K562 (cell line): ENCODE measurements around the gene ANKRD44. TPM values are rescaled to one million over a fixed set of nuclear protein-coding genes. Genes with fewer than 3 reads are reported as not detected.
"Not testable (repeated sequence)": the region's sequence is repeated elsewhere in the genome, so short reads cannot be mapped to it uniquely, and the experiment has no call there.

Experiments used
- ATAC-seq: fragments of 200-7000 bp; cut with Tn5 transposase; 3 replicates; pipeline ENCODE4 v1.9.1; 2020; ENCODE audit warnings: moderate library complexity
- BruUV-seq: library from RNA; stranded (reverse); fragments of 400-500 nt; replicated peaks from 2 replicates; lab custom pipeline; 2021; lab: Mats Ljungman, UMichigan
- CTCF ChIA-PET: fragments of 300-600 bp; formaldehyde crosslinking; extraction: SDS; loops from one replicate; lab custom pipeline; 2021; ENCODE audit warnings: low intra/inter-chr PET ratio; lab: Yijun Ruan, JAX
- POLR2A ChIA-PET: fragments of 300-600, 350-650 bp; sonication (Branson Sonifier 250); formaldehyde crosslinking; extraction: SDS; loops from one replicate; lab custom pipeline; 2021; ENCODE audit warnings: antibody characterized with exemption, inconsistent platforms; lab: Yijun Ruan, JAX
- DNase-seq, 4 experiments: peaks; one replicate each; pipeline versions ENCODE4 v3.0.0 to v3.0.0-alpha.2; 2011 to 2018; ENCODE audit warnings: low spot score in 3 of 4, mixed read lengths in 3 of 4; ENCODE audit errors: extremely low read depth in 1 of 4
- FAIRE-seq: peaks from 2 replicates; lab custom pipeline; 2011; peaks lifted over from hg19 to GRCh38; lab: Jason Lieb, UNC
- H2AFZ ChIP-seq: 2 replicates; pipeline ENCODE4 v1.6.0; 2011; ENCODE audit warnings: low read depth, low read length, control low read depth, inconsistent platforms
- H3K27ac ChIP-seq: fragments of 200-600 bp; 3 replicates; pipeline ENCODE4 v1.8.0; 2011; ENCODE audit warnings: low read depth, mild to moderate bottlenecking, control low read depth, inconsistent platforms, low read length, moderate library complexity, mixed read lengths; ENCODE audit errors: extremely low read depth
- H3K27me3 ChIP-seq, 2 experiments: fragments of 300-600 bp in 1 of 2; 2 replicates in 1 of 2; 3 replicates in 1 of 2; pipeline versions ENCODE4 v1.6.0 to v1.8.0; 2011; ENCODE audit warnings: inconsistent platforms in 2 of 2, low read length in 2 of 2, mild to moderate bottlenecking in 1 of 2, mixed read lengths in 1 of 2, moderate library complexity in 1 of 2; ENCODE audit not compliant: control insufficient read depth in 2 of 2, insufficient read depth in 2 of 2
- H3K36me3 ChIP-seq: fragments of 300-600 bp; 3 replicates; pipeline ENCODE4 v1.8.0; 2011; ENCODE audit warnings: mild to moderate bottlenecking, low read length, inconsistent platforms; ENCODE audit not compliant: control insufficient read depth, insufficient read depth
- H3K4me1 ChIP-seq, 2 experiments: fragments of 200-600 bp in 1 of 2; replicated peaks in 1 of 2; 2 replicates in 1 of 2; 3 replicates in 1 of 2; pipeline versions ENCODE4 v1.5.1 to v1.8.0; 2011; ENCODE audit warnings: inconsistent platforms in 2 of 2, low read length in 2 of 2, mild to moderate bottlenecking in 1 of 2, mixed read lengths in 1 of 2, moderate library complexity in 1 of 2; ENCODE audit not compliant: control insufficient read depth in 2 of 2, insufficient read depth in 2 of 2
- H3K4me2 ChIP-seq: 2 replicates; pipeline ENCODE4 v1.6.1; 2011; ENCODE audit warnings: low read length, control low read depth, inconsistent platforms, mixed read lengths; ENCODE audit not compliant: insufficient read depth
- H3K4me3 ChIP-seq: fragments of 200-600 bp; sonication (generic), shearing (Covaris generic); 2 replicates; pipeline ENCODE4 v1.5.1; 2016; ENCODE audit warnings: control low read depth, inconsistent platforms
- H3K79me2 ChIP-seq: fragments of 200-600 bp; 3 replicates; pipeline ENCODE4 v1.8.0; 2011; ENCODE audit warnings: low read length, inconsistent platforms; ENCODE audit not compliant: control insufficient read depth, insufficient read depth
- H3K9ac ChIP-seq, 2 experiments: 2 replicates each; pipeline versions ENCODE4 v1.6.0 to v1.6.1; 2011; ENCODE audit warnings: low read depth in 2 of 2, low read length in 2 of 2, control low read depth in 1 of 2, inconsistent platforms in 1 of 2, mild to moderate bottlenecking in 1 of 2, mixed read lengths in 1 of 2; ENCODE audit not compliant: insufficient read depth in 1 of 2
- H3K9me1 ChIP-seq: one replicate; pipeline ENCODE4 v1.6.0; 2011; ENCODE audit warnings: inconsistent platforms, mild to moderate bottlenecking, low read length, moderate library complexity; ENCODE audit not compliant: control insufficient read depth, insufficient read depth
- H3K9me3 ChIP-seq: replicated peaks from 2 replicates; pipeline ENCODE4 v1.5.1; 2011; ENCODE audit warnings: low read depth, low read length, inconsistent platforms; ENCODE audit not compliant: control insufficient read depth, insufficient read depth
- H4K20me1 ChIP-seq: replicated peaks from 2 replicates; pipeline ENCODE4 v1.6.1; 2011; ENCODE audit warnings: low read length, inconsistent platforms, mixed read lengths; ENCODE audit not compliant: control insufficient read depth, insufficient read depth
- POLR2A ChIP-seq: fragments of 450-650 bp; conservative IDR thresholded peaks from 2 replicates; pipeline ENCODE4 v1.6.1; 2016
- POLR3A ChIP-seq: IDR thresholded peaks from 2 replicates; pipeline ENCODE4 v1.6.1; 2011; ENCODE audit warnings: borderline replicate concordance, mild to moderate bottlenecking, moderate library complexity; ENCODE audit not compliant: insufficient read length, insufficient read depth; ENCODE audit errors: extremely low read depth
- WGBS: fragments of 100-300 bp; shearing (Covaris generic); methylation state at CpG from one replicate; pipeline ENCODE4 v1.1.6; 2016; ENCODE audit warnings: low coverage, mixed read lengths; ENCODE audit not compliant: insufficient coverage; ENCODE audit errors: missing lambda C conversion rate; 5-methylcytosine and 5-hydroxymethylcytosine counted together
- in situ Hi-C: fragments of 300-500 bp; cut with MboI; formaldehyde crosslinking; loops from 4 replicates; pipeline ENCODE4 v1.15.0; 2018; ENCODE audit warnings: inconsistent platforms, mixed read lengths
- intact Hi-C: fragments of 100-400 bp; cut with micrococcal nuclease; formaldehyde crosslinking; loops from 2 replicates; pipeline ENCODE4 v1.14.2; 2022
- polyA plus RNA-seq, 8 experiments: library from polyadenylated mRNA; depleted of rRNA in 4 of 8; stranded (reverse) in 5 of 8; unstranded in 3 of 8; fragments of >200 nt; fragmentation: Nextera tagmentation in 2 of 8; fragmentation: Illumina TruSeq in 1 of 8; extraction: Ambion mirVana in 2 of 8; extraction: Trizol in 1 of 8; gene quantifications; 2 replicates each; pipeline versions ENCODE4 v1.2.1 to v1.2.3, GENCODE V29; 2011 to 2014; ENCODE audit warnings: inconsistent platforms in 1 of 8, missing spikeins in 1 of 8
- total RNA-seq, 7 experiments: library from RNA; depleted of rRNA in 6 of 7; stranded (reverse); fragments of >200 nt in 6 of 7; fragmentation: Illumina TruSeq in 2 of 7; extraction: Trizol in 2 of 7; gene quantifications; 2 replicates each; pipeline versions ENCODE4 v1.2.1 to v1.2.3, GENCODE V29; 2011 to 2021; ENCODE audit warnings: low replicate concordance in 1 of 7

Gene ANKRD44
- total and polyA plus RNA-seq, 9 of the 15 experiments (the other 6 are each of a cell fraction or from before 2014, with no cell fraction given) = 0.03 to 0.64 (median 0.07) TPM; not detected in 3

DNA sequence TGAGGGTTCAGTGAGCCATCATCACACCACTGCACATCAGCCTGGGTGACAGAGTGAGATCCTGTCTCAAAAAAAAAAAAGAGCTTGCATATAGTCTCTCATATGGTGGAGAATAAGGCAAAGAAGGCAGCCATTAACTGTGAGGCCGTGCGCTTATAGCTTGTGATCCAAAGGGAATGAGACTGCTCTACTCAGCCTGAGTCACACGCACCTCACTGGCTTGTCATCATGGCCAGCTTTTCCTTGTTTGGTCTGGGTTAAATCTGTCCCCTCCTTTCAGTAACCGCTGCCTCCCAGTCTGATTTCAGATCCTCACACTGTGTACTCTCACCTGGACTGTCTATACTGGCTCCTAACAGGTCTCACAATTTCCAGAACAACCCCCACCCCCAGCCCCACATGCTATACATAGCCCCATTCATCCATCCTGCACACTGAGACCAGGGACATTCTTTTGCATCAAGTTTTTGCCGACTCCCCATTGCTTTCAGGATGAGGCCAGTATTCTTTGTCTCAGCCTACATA is 35.3 kb upstream of the ANKRD44 start:
- 0% methylated on average over 4 of the region's 5 CpGs for WGBS
- no peaks in the 10 kb centered on the region for H3K9me3 ChIP-seq
- H3K9me1 ChIP-seq = no peaks in the 10 kb centered on the region
- no peak overlapping the region for H3K27ac ChIP-seq
- no peak for FAIRE-seq
- H3K36me3 ChIP-seq = no peaks in the 10 kb centered on the region
- ATAC-seq = no peak
- no peak overlapping the region for H2AFZ ChIP-seq
- H3K4me1 ChIP-seq = no peaks in the 10 kb centered on the region
- H4K20me1 ChIP-seq = no peaks in the 10 kb centered on the region
- intact Hi-C loops = no loop called here
- ChIA-PET POLR2A (interaction anchor here (0.7 kb wide), 1 partner anchor 14 kb away, joined by 3 read pairs; no protein-coding TSS in a partner anchor), CTCF (no interaction called here)
- no peak for DNase-seq
- BruUV-seq = no TSS peak
- H3K79me2 ChIP-seq = no peaks in the 10 kb centered on the region
- H3K4me2 ChIP-seq = no peak overlapping the region
- H3K27me3 ChIP-seq = peaks cover 3 to 5% of the 10 kb centered on the region in 2 experiments; a peak in 2 of 5 replicates
- in situ Hi-C loops = no loop called here
- TF ChIP-seq POLR2A = no peak
- no peak for TF ChIP-seq POLR3A
- TF ChIP-seq, all 486 proteins: peak for 0
- H3K9ac ChIP-seq = no peak overlapping the region
- H3K4me3 ChIP-seq = no peak overlapping the region

DNA sequence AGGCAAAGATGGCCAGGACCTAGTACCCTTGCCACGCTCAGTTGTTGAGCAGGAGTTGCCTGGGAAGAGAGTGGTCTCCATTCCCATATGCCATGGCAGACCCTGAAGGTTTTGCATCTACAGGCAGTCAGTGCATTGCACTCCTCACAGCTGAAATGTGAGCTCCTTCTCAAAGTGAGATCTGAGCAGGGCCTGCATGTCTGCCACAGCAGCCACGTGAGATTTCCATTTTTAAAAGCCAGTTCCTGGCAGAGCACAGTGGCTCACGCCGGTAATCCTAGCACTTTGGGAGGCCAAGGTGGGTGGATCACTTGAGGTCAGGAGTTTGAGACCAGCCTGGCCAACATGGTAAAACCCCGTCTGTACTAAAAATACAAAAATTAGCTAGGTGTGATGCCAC is 33.4 kb upstream of the ANKRD44 start:
- in situ Hi-C loops, H3K79me2 ChIP-seq, H3K27me3 ChIP-seq, H3K9ac ChIP-seq, H2AFZ ChIP-seq, FAIRE-seq, H3K9me1 ChIP-seq, H3K9me3 ChIP-seq, H3K4me1 ChIP-seq, H4K20me1 ChIP-seq, DNase-seq, BruUV-seq, ATAC-seq, H3K27ac ChIP-seq, H3K4me2 ChIP-seq, H3K4me3 ChIP-seq, H3K36me3 ChIP-seq, intact Hi-C loops: not testable (repeated sequence)
- 0% methylated on average over 4 of the region's 5 CpGs for WGBS
- CTCF ChIA-PET = interaction anchor here (0.6 kb wide), 1 partner anchor 174 kb away, joined by 3 read pairs; no protein-coding TSS in a partner anchor
- POLR2A ChIA-PET = interaction anchor here (0.7 kb wide), 1 partner anchor 14 kb away, joined by 3 read pairs; no protein-coding TSS in a partner anchor
